Stomach (tissue), 4 donors: ENCODE results near the gene MRPL58.

Experiments used
- CTCF ChIP-seq, 7 experiments: fragments of 450-650 bp in 4 of 7; fragments of 200-600 bp in 3 of 7; sonication (generic) in 3 of 7; IDR thresholded peaks; one replicate each; pipeline ENCODE4 v1.5.1; 2016 to 2019; ENCODE audit warnings: antibody characterized with exemption in 7 of 7, control low read depth in 2 of 7, mild to moderate bottlenecking in 1 of 7
- EP300 ChIP-seq: sonication (generic); formaldehyde crosslinking; IDR thresholded peaks from one replicate; pipeline ENCODE4 v1.6.1; 2017; ENCODE audit warnings: antibody characterized with exemption
- POLR2A ChIP-seq, 4 donors: fragments of 450-650 bp; IDR thresholded peaks; one replicate each; pipeline ENCODE4 v1.6.1; 2016; ENCODE audit warnings: antibody characterized with exemption in 4 of 4, control low read depth in 2 of 4, mild to moderate bottlenecking in 1 of 4, moderate library complexity in 1 of 4
- POLR2AphosphoS5 ChIP-seq, 3 donors: sonication (generic); formaldehyde crosslinking; IDR thresholded peaks; one replicate each; pipeline ENCODE4 v1.6.1; 2016; ENCODE audit warnings: antibody characterized with exemption in 3 of 3

GRCh38 chr17:75049057-75049456, 36.6 kb downstream of the MRPL58 start:
- TF ChIP-seq POLR2AphosphoS5 (IDR thresholded peaks at IDR 0.05) = no peak
- no peak for TF ChIP-seq CTCF (IDR thresholded peaks at IDR 0.05)
- no peak for TF ChIP-seq EP300
- TF ChIP-seq POLR2A (IDR thresholded peaks at IDR 0.05) = no peak
